Measurements from ENCODE around the gene NBEAL2.

DNA sequence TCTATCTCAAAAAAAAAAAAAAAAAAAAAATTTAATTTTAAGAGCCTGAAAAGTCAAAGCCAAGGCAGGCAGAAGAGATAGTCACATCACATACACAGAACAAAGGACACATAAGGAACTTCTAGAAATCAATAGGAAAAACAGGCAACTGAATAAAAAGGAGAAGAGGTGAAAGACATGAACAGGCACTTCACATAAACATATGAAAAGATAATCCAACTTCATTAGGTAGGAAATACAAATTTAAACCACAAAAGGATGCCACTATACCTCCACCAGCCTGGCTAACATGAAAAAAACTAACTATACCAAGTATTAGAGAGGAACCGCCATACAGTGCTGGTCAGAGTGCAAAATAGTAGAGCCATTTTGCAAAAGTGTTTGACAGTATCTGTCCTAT is 17.0 kb upstream of the NBEAL2 start:
- no peak for TF ChIP-seq POLR2A (IDR thresholded peaks at IDR 0.05)
- TF ChIP-seq, protein P1, sequence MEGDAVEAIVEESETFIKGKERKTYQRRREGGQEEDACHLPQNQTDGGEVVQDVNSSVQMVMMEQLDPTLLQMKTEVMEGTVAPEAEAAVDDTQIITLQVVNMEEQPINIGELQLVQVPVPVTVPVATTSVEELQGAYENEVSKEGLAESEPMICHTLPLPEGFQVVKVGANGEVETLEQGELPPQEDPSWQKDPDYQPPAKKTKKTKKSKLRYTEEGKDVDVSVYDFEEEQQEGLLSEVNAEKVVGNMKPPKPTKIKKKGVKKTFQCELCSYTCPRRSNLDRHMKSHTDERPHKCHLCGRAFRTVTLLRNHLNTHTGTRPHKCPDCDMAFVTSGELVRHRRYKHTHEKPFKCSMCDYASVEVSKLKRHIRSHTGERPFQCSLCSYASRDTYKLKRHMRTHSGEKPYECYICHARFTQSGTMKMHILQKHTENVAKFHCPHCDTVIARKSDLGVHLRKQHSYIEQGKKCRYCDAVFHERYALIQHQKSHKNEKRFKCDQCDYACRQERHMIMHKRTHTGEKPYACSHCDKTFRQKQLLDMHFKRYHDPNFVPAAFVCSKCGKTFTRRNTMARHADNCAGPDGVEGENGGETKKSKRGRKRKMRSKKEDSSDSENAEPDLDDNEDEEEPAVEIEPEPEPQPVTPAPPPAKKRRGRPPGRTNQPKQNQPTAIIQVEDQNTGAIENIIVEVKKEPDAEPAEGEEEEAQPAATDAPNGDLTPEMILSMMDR (IDR thresholded peaks at IDR 0.05): no peak
